Right lobe of liver (tissue), 6 donors: Measurements from ENCODE around the gene LYPD6. TPM values are rescaled to one million over a fixed set of nuclear protein-coding genes. Genes with fewer than 3 reads are reported as not detected.
A peak's percentile ranks its signal among the peaks of the same experiment; 100 is the strongest.
"Not testable (repeated sequence)": the region's sequence is repeated elsewhere in the genome, so short reads cannot be mapped to it uniquely, and the experiment has no call there.

Experiments
- ATAC-seq, 4 donors: fragments of 200-7000 bp; cut with Tn5 transposase; one replicate each; pipeline ENCODE4 v1.9.1; 2020; ENCODE audit warnings: mild to moderate bottlenecking in 4 of 4, moderate library complexity in 4 of 4
- DNase-seq, 3 donors: peaks; one replicate each; pipeline ENCODE4 v3.0.0-alpha.2; 2020
- H3K27ac ChIP-seq, 3 donors: fragments of 200-600 bp; one replicate each; pipeline ENCODE4 v1.8.0; 2022
- H3K27me3 ChIP-seq, 2 donors: fragments of 200-600 bp; one replicate each; pipeline ENCODE4 v1.8.0; 2022
- H3K36me3 ChIP-seq, 4 donors: fragments of 200-600 bp; sonication (generic) in 1 of 4; one replicate each; pipeline versions ENCODE4 v1.5.1 to v1.8.0; 2017 to 2022; ENCODE audit warnings: control low read depth in 1 of 4
- H3K4me1 ChIP-seq, 4 donors: fragments of 200-600 bp; sonication (generic) in 1 of 4; one replicate each; pipeline versions ENCODE4 v1.5.1 to v1.8.0; 2017 to 2022; ENCODE audit warnings: control low read depth in 1 of 4
- H3K4me3 ChIP-seq, 3 donors: fragments of 200-600 bp; one replicate each; pipeline ENCODE4 v1.8.0; 2022
- H3K9me3 ChIP-seq, 4 donors: fragments of 200-600 bp; sonication (generic) in 1 of 4; one replicate each; pipeline versions ENCODE4 v1.5.1 to v1.8.0; 2017 to 2022; ENCODE audit warnings: control low read depth in 1 of 4
- CTCF ChIP-seq, 4 donors: fragments of 200-600 bp in 3 of 4; fragments of 450-650 bp in 1 of 4; IDR thresholded peaks; one replicate each; pipeline versions ENCODE4 v1.5.1 to v1.8.0; 2016 to 2022; ENCODE audit warnings: antibody characterized with exemption in 4 of 4, mild to moderate bottlenecking in 2 of 4
- POLR2A ChIP-seq: fragments of 450-650 bp; IDR thresholded peaks from one replicate; pipeline ENCODE4 v1.6.1; 2017; ENCODE audit warnings: antibody characterized with exemption, mild to moderate bottlenecking
- WGBS: methylation state at CpG from one replicate; pipeline ENCODE4 v1.1.6; 2018; ENCODE audit warnings: low coverage, low lambda C conversion rate; ENCODE audit not compliant: insufficient coverage; ENCODE audit errors: missing lambda C conversion rate; 5-methylcytosine and 5-hydroxymethylcytosine counted together
- intact Hi-C, 2 donors: fragments of 100-400 bp; cut with DNase I; formaldehyde crosslinking; loops; one replicate each; pipeline versions ENCODE4 v1.11.2 to v1.14.1; 2022
- total RNA-seq, 6 experiments: library from RNA; depleted of rRNA in 2 of 6; stranded (reverse); fragments of >200 nt in 2 of 6; fragmentation: NEBNext Ultra II Directional in 3 of 6; extraction: Animal tissue kit (Norgen Biotek cat#: 25700) in 3 of 6; gene quantifications; one replicate each; pipeline versions ENCODE4 v1.1.0 to v1.2.4, GENCODE V29; 2016 to 2023
- donor health status: DM: no; HTN: yes; CAD: no.
- donor health status: DM: no; HTN: no; CAD: no.
- donor health status: DM: no; HTN: no; CAD: no.
- donor health status: DM: no; HTN: yes; CAD: no.
- donor health status: DM: no; HTN: yes; CAD: no.

The LYPD6 gene
- total RNA-seq, 6 experiments from 2014 or later = 0.04 to 0.26 (median 0.12) TPM; not detected in 2

GRCh38 chr2:149490296-149490695 is 159.9 kb downstream of the LYPD6 start:
- Histone ChIP-seq H3K4me3 (no peak overlapping the region), H3K36me3 (no peaks in the 10 kb centered on the region), H3K27ac (no peak overlapping the region), H3K4me1 (no peaks in the 10 kb centered on the region), H3K27me3 (no peaks in the 10 kb centered on the region), H3K9me3 (no peaks in the 10 kb centered on the region)
- peak in 3 of 4 donors; percentile 37 to 50 (median 45) for ATAC-seq
- no peak for TF ChIP-seq POLR2A
- peak in 1 of 4 donors; percentile 19 for TF ChIP-seq CTCF (IDR thresholded peaks at IDR 0.05)
- 16% methylated on average over 3 of the region's 3 CpGs for WGBS
- intact Hi-C loops = no loop called here
- DNase-seq = no peak

- intact Hi-C loops = no loop called here
- H3K36me3 ChIP-seq = no peaks in the 10 kb centered on the region
- ATAC-seq (no peak), DNase-seq (no peak)
- no peaks in the 10 kb centered on the region for H3K27me3 ChIP-seq
- H3K4me1 ChIP-seq = no peaks in the 10 kb centered on the region
- no peak for TF ChIP-seq CTCF (IDR thresholded peaks at IDR 0.05)
- TF ChIP-seq POLR2A = no peak
- no peak overlapping the region for H3K27ac ChIP-seq
- H3K4me3 ChIP-seq = no peak overlapping the region
- 63% methylated on average over 5 of the region's 5 CpGs for WGBS
- H3K9me3 ChIP-seq = no peaks in the 10 kb centered on the region
Measured at GRCh38 chr2:149492923-149493322, 162.5 kb downstream of the LYPD6 start.

GRCh38 chr2:149499204-149499603 is 168.8 kb downstream of the LYPD6 start:
- H3K4me3 ChIP-seq, H3K36me3 ChIP-seq, intact Hi-C loops, H3K9me3 ChIP-seq, ATAC-seq, DNase-seq, H3K4me1 ChIP-seq, H3K27me3 ChIP-seq, H3K27ac ChIP-seq: not testable (repeated sequence)
- 13% methylated on average over 1 of the region's 1 CpG for WGBS

- no CpG with 5 or more reads among the region's 8 CpGs for WGBS
- H3K27me3 ChIP-seq, H3K27ac ChIP-seq, intact Hi-C loops, H3K9me3 ChIP-seq, H3K36me3 ChIP-seq, ATAC-seq, H3K4me1 ChIP-seq, H3K4me3 ChIP-seq, DNase-seq: not testable (repeated sequence)
Measured at GRCh38 chr2:149506808-149507207, 176.4 kb downstream of the LYPD6 start.

GRCh38 chr2:149507974-149508373 is 177.6 kb downstream of the LYPD6 start:
- Histone ChIP-seq H3K27me3 (no peaks in the 10 kb centered on the region), H3K4me1 (no peaks in the 10 kb centered on the region), H3K36me3 (no peaks in the 10 kb centered on the region), H3K9me3 (no peaks in the 10 kb centered on the region), H3K4me3 (no peak overlapping the region), H3K27ac (no peak overlapping the region)
- intact Hi-C loops = no loop called here
- ATAC-seq (no peak), DNase-seq (no peak)
- WGBS = 63% methylated on average over 2 of the region's 2 CpGs
- TF ChIP-seq POLR2A (no peak), CTCF (IDR thresholded peaks at IDR 0.05) (no peak)

GRCh38 chr2:149513461-149513860 is 183.1 kb downstream of the LYPD6 start:
- no peaks in the 10 kb centered on the region for H3K9me3 ChIP-seq
- H3K27me3 ChIP-seq = no peaks in the 10 kb centered on the region
- TF ChIP-seq CTCF (IDR thresholded peaks at IDR 0.05) (no peak), POLR2A (no peak)
- ATAC-seq = no peak
- DNase-seq = no peak
- H3K4me3 ChIP-seq = no peak overlapping the region
- 45% methylated on average over 1 of the region's 1 CpG for WGBS
- H3K36me3 ChIP-seq = no peaks in the 10 kb centered on the region
- no peaks in the 10 kb centered on the region for H3K4me1 ChIP-seq
- H3K27ac ChIP-seq = no peak overlapping the region
- intact Hi-C loops = no loop called here
